GM12878 (cell line): ENCODE data around the gene TNFRSF9. TPM values are rescaled to one million over a fixed set of nuclear protein-coding genes. Genes with fewer than 3 reads are reported as not detected.

Experiments used
- ATAC-seq: fragments of 200-7000 bp; cut with Tn5 transposase; 3 replicates; pipeline ENCODE4 v1.9.1; 2020; ENCODE audit warnings: mild to moderate bottlenecking, moderate library complexity
- BruUV-seq: library from RNA; stranded (reverse); fragments of 400-500 nt; replicated peaks from 2 replicates; lab custom pipeline; 2021; lab: Mats Ljungman, UMichigan
- CTCF ChIA-PET: fragments of 300-600 bp; sonication (Branson Sonifier 250); formaldehyde crosslinking; extraction: SDS; loops from one replicate; lab custom pipeline; 2021; ENCODE audit warnings: inconsistent platforms; lab: Yijun Ruan, JAX
- POLR2A ChIA-PET: fragments of 350-600 bp; formaldehyde crosslinking; extraction: SDS; loops from one replicate; lab custom pipeline; 2021; ENCODE audit warnings: inconsistent platforms; lab: Charles Lee
- RAD21 ChIA-PET: fragments of 300-600 bp; sonication (Branson Sonifier 250); formaldehyde crosslinking; loops from one replicate; lab custom pipeline; 2023; ENCODE audit warnings: antibody characterized with exemption; ENCODE audit not compliant: unreplicated experiment; lab: Charles Lee
- SMC1A ChIA-PET: fragments of 300-600 bp; sonication (Branson Sonifier 250); formaldehyde crosslinking; loops from one replicate; lab custom pipeline; 2023; ENCODE audit not compliant: unreplicated experiment, uncharacterized antibody; lab: Charles Lee
- DNase-seq: peaks from one replicate; pipeline ENCODE4 v3.0.0-alpha.2; 2011; ENCODE audit warnings: low read depth, low spot score
- FAIRE-seq: peaks from 3 replicates; lab custom pipeline; 2011; peaks lifted over from hg19 to GRCh38; lab: Jason Lieb, UNC
- H2AFZ ChIP-seq: 2 replicates; pipeline ENCODE4 v1.6.0; 2011; ENCODE audit warnings: low read depth, low read length, control low read depth; ENCODE audit not compliant: control insufficient read depth
- H3K27ac ChIP-seq: 2 replicates; pipeline ENCODE4 v1.5.1; 2011; ENCODE audit warnings: control low read depth; ENCODE audit not compliant: control insufficient read depth, insufficient read depth
- H3K27me3 ChIP-seq, 2 experiments: replicated peaks in 1 of 2; 2 replicates each; pipeline versions ENCODE4 v1.6.0 to v1.6.1; 2011; ENCODE audit warnings: low read length in 1 of 2; ENCODE audit not compliant: control insufficient read depth in 2 of 2, insufficient read depth in 2 of 2
- H3K36me3 ChIP-seq, 2 experiments: 2 replicates each; pipeline ENCODE4 v1.5.1; 2011; ENCODE audit warnings: low read length in 1 of 2; ENCODE audit not compliant: control insufficient read depth in 2 of 2, insufficient read depth in 2 of 2
- H3K4me1 ChIP-seq: 2 replicates; pipeline ENCODE4 v1.6.1; 2011; ENCODE audit warnings: mild to moderate bottlenecking, low read length, moderate library complexity, mixed read lengths; ENCODE audit not compliant: control insufficient read depth, insufficient read depth
- H3K4me2 ChIP-seq: 2 replicates; pipeline ENCODE4 v1.6.0; 2011; ENCODE audit warnings: control low read depth; ENCODE audit not compliant: control insufficient read depth, insufficient read depth
- H3K4me3 ChIP-seq: fragments of 200-600 bp; sonication (generic); 2 replicates; pipeline ENCODE4 v1.5.1; 2016
- H3K79me2 ChIP-seq: 2 replicates; pipeline ENCODE4 v1.6.0; 2011; ENCODE audit warnings: low read length; ENCODE audit not compliant: control insufficient read depth, insufficient read depth
- H3K9ac ChIP-seq: 2 replicates; pipeline ENCODE4 v1.8.0; 2011; ENCODE audit warnings: low read length, control low read depth, mixed read lengths; ENCODE audit not compliant: control insufficient read depth, insufficient read depth
- H3K9me3 ChIP-seq: replicated peaks from 3 replicates; pipeline ENCODE4 v1.5.1; 2011; ENCODE audit warnings: mild to moderate bottlenecking, low read length; ENCODE audit not compliant: control insufficient read depth, insufficient read depth
- H4K20me1 ChIP-seq: 2 replicates; pipeline ENCODE4 v1.6.0; 2011; ENCODE audit not compliant: control insufficient read depth, insufficient read depth
- BCL11A ChIP-seq: IDR thresholded peaks from 2 replicates; pipeline ENCODE4 v1.6.1; 2011; ENCODE audit warnings: low read depth, low read length
- CHD4 ChIP-seq: fragments of 200-600 bp; sonication (generic); IDR thresholded peaks from 2 replicates; pipeline ENCODE4 v1.6.1; 2016; ENCODE audit warnings: mild to moderate bottlenecking
- DPF2 ChIP-seq: fragments of 450-650 bp; IDR thresholded peaks from 2 replicates; pipeline ENCODE4 v1.6.1; 2017; ENCODE audit warnings: mild to moderate bottlenecking
- E2F8 ChIP-seq: fragments of 450-650 bp; IDR thresholded peaks from 2 replicates; pipeline ENCODE4 v1.6.1; 2018; ENCODE audit warnings: mild to moderate bottlenecking, low read depth, moderate library complexity; ENCODE audit not compliant: partially characterized antibody
- EED ChIP-seq: sonication (generic); IDR thresholded peaks from 2 replicates; pipeline ENCODE4 v1.6.1; 2016; ENCODE audit warnings: antibody characterized with exemption, low read depth
- EP300 ChIP-seq, 2 experiments: fragments of 150-350 bp in 1 of 2; IDR thresholded peaks; 2 replicates each; pipeline ENCODE4 v1.6.1; 2011 to 2012; ENCODE audit warnings: low read depth in 2 of 2, low read length in 2 of 2, borderline replicate concordance in 1 of 2, improper control_type of control experiment in 1 of 2, inconsistent platforms in 1 of 2; ENCODE audit not compliant: control insufficient read depth in 1 of 2
- FOXK2 ChIP-seq: fragments of 450-650 bp; IDR thresholded peaks from 2 replicates; pipeline ENCODE4 v1.6.1; 2017; ENCODE audit warnings: mild to moderate bottlenecking, moderate library complexity
- JUNB ChIP-seq: IDR thresholded peaks from 2 replicates; pipeline ENCODE4 v1.6.1; 2016; ENCODE audit warnings: antibody characterized with exemption, mild to moderate bottlenecking
- MYB ChIP-seq: fragments of 150-350 bp; IDR thresholded peaks from 2 replicates; pipeline ENCODE4 v1.6.1; 2014; ENCODE audit warnings: mild to moderate bottlenecking, low read depth, low read length, borderline replicate concordance
- NFYB ChIP-seq: IDR thresholded peaks from 2 replicates; pipeline ENCODE4 v1.6.1; 2011; ENCODE audit warnings: low read depth, mild to moderate bottlenecking, low read length, improper control_type of control experiment, moderate library complexity; ENCODE audit not compliant: insufficient read depth
- RUNX3 ChIP-seq: IDR thresholded peaks from 2 replicates; pipeline ENCODE4 v1.6.1; 2012; ENCODE audit warnings: low read length, inconsistent platforms
- TCF12 ChIP-seq: IDR thresholded peaks from 2 replicates; pipeline ENCODE4 v1.6.1; 2011; ENCODE audit warnings: low read depth, mild to moderate bottlenecking, low read length
- WGBS: methylation state at CpG from one replicate; pipeline ENCODE4 v1.1.6; 2016; ENCODE audit warnings: low lambda C conversion rate; ENCODE audit not compliant: insufficient replicate concordance, insufficient coverage; ENCODE audit errors: missing lambda C conversion rate; 5-methylcytosine and 5-hydroxymethylcytosine counted together
- in situ Hi-C: fragments of 300-500 bp; cut with MboI; formaldehyde crosslinking; loops from 9 replicates; pipeline ENCODE4 v1.14.3; 2018; ENCODE audit warnings: mixed read lengths
- intact Hi-C: fragments of 100-400 bp; cut with micrococcal nuclease; formaldehyde crosslinking; loops from one replicate; pipeline ENCODE4 v1.14.2; 2022; ENCODE audit not compliant: unreplicated experiment
- polyA plus RNA-seq, 11 experiments: library from polyadenylated mRNA; depleted of rRNA in 4 of 11; unstranded in 6 of 11; stranded (reverse) in 5 of 11; fragments of >200 nt; fragmentation: Nextera tagmentation in 4 of 11; fragmentation: Illumina TruSeq in 1 of 11; extraction: Ambion mirVana in 4 of 11; extraction: Trizol in 1 of 11; gene quantifications; 1 replicate in 1 of 11; 2 replicates in 10 of 11; pipeline versions ENCODE4 v1.2.1 to v1.2.3, GENCODE V29; 2011 to 2016; ENCODE audit warnings: inconsistent platforms in 2 of 11, missing spikeins in 2 of 11, low read depth in 1 of 11
- total RNA-seq, 4 experiments: library from RNA; depleted of rRNA in 3 of 4; stranded (reverse); fragments of >200 nt in 3 of 4; fragmentation: Illumina TruSeq in 1 of 4; extraction: Trizol in 1 of 4; gene quantifications; 2 replicates each; pipeline versions ENCODE4 v1.2.1 to v1.2.3, GENCODE V29; 2013 to 2021

TNFRSF9 gene
- total and polyA plus RNA-seq, 10 of the 15 experiments (the other 5 are each of a cell fraction or from before 2014, with no cell fraction given) = 2.0 to 25.6 (median 5.8) TPM

- no peaks in the 10 kb centered on the region for H4K20me1 ChIP-seq
- ATAC-seq (no peak), FAIRE-seq (no peak), DNase-seq (no peak)
- no peak overlapping the region for H3K4me3 ChIP-seq
- intact Hi-C loops = no loop called here
- WGBS = 19% methylated on average over 13 of the region's 13 CpGs
- H2AFZ ChIP-seq = no peak overlapping the region
- RAD21 ChIA-PET = no interaction called here
- TF ChIP-seq BCL11A (no peak), EED (no peak), E2F8 (no peak), FOXK2 (no peak), CHD4 (no peak), JUNB (no peak), DPF2 (no peak), NFYB (no peak), RUNX3 (no peak), EP300 (IDR thresholded peaks at IDR 0.05; ENCODE audit: borderline replicate concordance in 1 of 2, control insufficient read depth in 1 of 2, low read depth in 2 of 2, low read length in 2 of 2) (no peak), TCF12 (no peak), MYB (no peak)
- TF ChIP-seq, all 136 proteins: peak for 0
- ChIA-PET SMC1A (no interaction called here), POLR2A (interaction anchor here (0.7 kb wide), 1 partner anchor 59 kb away, joined by 3 read pairs; no protein-coding TSS in a partner anchor), CTCF (no interaction called here)
- in situ Hi-C loops = no loop called here
- H3K27me3 ChIP-seq = no peaks in the 10 kb centered on the region; a peak in 1 of 4 replicates
- H3K9ac ChIP-seq = no peak overlapping the region
- no TSS peak for BruUV-seq
- H3K4me1 ChIP-seq = no peaks in the 10 kb centered on the region
- no peaks in the 10 kb centered on the region for H3K79me2 ChIP-seq
- no peaks in the 10 kb centered on the region for H3K36me3 ChIP-seq
- no peak overlapping the region for H3K4me2 ChIP-seq
- H3K9me3 ChIP-seq = no peaks in the 10 kb centered on the region
- H3K27ac ChIP-seq = no peak overlapping the region
Observed at GRCh38 chr1:7893529-7894180, 47.0 kb downstream of the TNFRSF9 start.
